SK-N-SH treated with all-trans-retinoic acid at 6 μM for 48 hours (cell line): ENCODE measurements around the gene ICE1.

Source experiments
- ESRRG ChIP-seq: fragments of 250-450 bp; sonication (Bioruptor Pico); IDR thresholded peaks from 2 replicates; pipeline ENCODE4 v1.6.1; 2021; ENCODE audit warnings: mild to moderate bottlenecking
- OSR1 ChIP-seq: fragments of 250-450 bp; sonication (Bioruptor Pico); IDR thresholded peaks from 2 replicates; pipeline ENCODE4 v1.8.0; 2022; ENCODE audit warnings: moderate library complexity, mild to moderate bottlenecking, inconsistent platforms
- PATZ1 ChIP-seq: fragments of 250-450 bp; sonication (Bioruptor Pico); IDR thresholded peaks from 2 replicates; pipeline ENCODE4 v1.8.0; 2020; ENCODE audit warnings: mild to moderate bottlenecking, moderate library complexity, borderline replicate concordance
- SNAI2 ChIP-seq: fragments of 250-450 bp; sonication (Bioruptor Pico); IDR thresholded peaks from 2 replicates; pipeline ENCODE4 v1.5.0; 2020; ENCODE audit warnings: mild to moderate bottlenecking, moderate library complexity
- TCF4 ChIP-seq: fragments of 250-450 bp; sonication (Bioruptor Pico); IDR thresholded peaks from 2 replicates; pipeline ENCODE4 v1.8.0; 2021; ENCODE audit warnings: mild to moderate bottlenecking, moderate library complexity, borderline replicate concordance
- TSHZ2 ChIP-seq: fragments of 250-450 bp; sonication (Bioruptor Pico); IDR thresholded peaks from 2 replicates; pipeline ENCODE4 v1.5.0; 2020; ENCODE audit warnings: mild to moderate bottlenecking, moderate library complexity
- ZC3H10 ChIP-seq: fragments of 250-450 bp; sonication (Bioruptor Pico); IDR thresholded peaks from 2 replicates; pipeline ENCODE4 v1.5.1; 2021; ENCODE audit warnings: mild to moderate bottlenecking, moderate library complexity
- ZFP3 ChIP-seq: fragments of 250-450 bp; sonication (Bioruptor Pico); IDR thresholded peaks from 2 replicates; pipeline ENCODE4 v1.5.0; 2020; ENCODE audit warnings: mild to moderate bottlenecking, moderate library complexity
- ZFP30 ChIP-seq: fragments of 450-650 bp; formaldehyde crosslinking; IDR thresholded peaks from 2 replicates; pipeline ENCODE4 v1.5.0; 2022; ENCODE audit warnings: mild to moderate bottlenecking, moderate library complexity

GRCh38 chr5:5460311-5460710, 37.8 kb downstream of the ICE1 start:
- TF ChIP-seq PATZ1 (no peak), ZFP30 (CRISPR knock-in tag) (no peak), TSHZ2 (CRISPR knock-in tag) (no peak), OSR1 (CRISPR knock-in tag) (no peak), ZC3H10 (CRISPR knock-in tag) (no peak), ZFP3 (CRISPR knock-in tag) (no peak), SNAI2 (CRISPR knock-in tag) (no peak), ESRRG (CRISPR knock-in tag) (no peak), TCF4 (CRISPR knock-in tag) (no peak)
